Mammary epithelial cell (primary cell): ENCODE results near the gene HOXD4.

ENCODE experiments used
- CTCF ChIP-seq, 2 donors: IDR thresholded peaks in 1 of 2; conservative IDR thresholded peaks in 1 of 2; 2 replicates each; pipeline ENCODE4 v1.5.1; 2011 to 2012; ENCODE audit warnings: inconsistent platforms in 2 of 2, low read length in 2 of 2, mild to moderate bottlenecking in 2 of 2, control low read depth in 1 of 2, low read depth in 1 of 2; ENCODE audit not compliant: insufficient read depth in 1 of 2; ENCODE audit errors: extremely low read depth in 1 of 2
- EZH2 ChIP-seq: IDR thresholded peaks from 2 replicates; pipeline ENCODE4 v1.6.1; 2012; ENCODE audit warnings: low read length, inconsistent platforms, borderline replicate concordance

- TF ChIP-seq CTCF (conservative IDR thresholded peaks at IDR 0.05 in 1 of 2, IDR thresholded peaks at IDR 0.05 in 1 of 2; ENCODE audit: extremely low read depth in 1 of 2, insufficient read depth in 1 of 2, low read depth in 1 of 2, low read length in 2 of 2) (no peak), EZH2 (no peak)
Observed at GRCh38 chr2:176169711-176170110, 18.4 kb downstream of the HOXD4 start.
